GM12874 (cell line): ENCODE data around the gene BCL6B.

ENCODE experiments used
- CTCF ChIP-seq: IDR thresholded peaks from 2 replicates; pipeline ENCODE4 v1.5.1; 2011; ENCODE audit warnings: low read depth, mild to moderate bottlenecking, control low read depth, low read length, moderate library complexity; ENCODE audit not compliant: insufficient read depth

BCL6B gene

GRCh38 chr17:7003745-7004144 lies 19.1 kb upstream of the BCL6B start:
- TF ChIP-seq CTCF = no peak

- TF ChIP-seq CTCF = peak; percentile 48
Measured at GRCh38 chr17:7004398-7005253, 18.2 kb upstream of the BCL6B start.

GRCh38 chr17:7005716-7006115 lies 17.1 kb upstream of the BCL6B start:
- no peak for TF ChIP-seq CTCF

GRCh38 chr17:7007143-7007542 lies 15.7 kb upstream of the BCL6B start:
- no peak for TF ChIP-seq CTCF

GRCh38 chr17:7010523-7010922 lies 12.3 kb upstream of the BCL6B start:
- no peak for TF ChIP-seq CTCF

- no peak for TF ChIP-seq CTCF
Measured at GRCh38 chr17:7011415-7011814, 11.4 kb upstream of the BCL6B start.

GRCh38 chr17:7011942-7012254 lies 11.0 kb upstream of the BCL6B start:
- TF ChIP-seq CTCF = no peak
